ENCODE results near the gene SPTLC3. TPM values are rescaled to one million over a fixed set of nuclear protein-coding genes. Genes with fewer than 3 reads are reported as not detected.

SPTLC3 gene
- total RNA-seq, 1 experiment from 2014 or later: 37.4 TPM

- peak; percentile 100 for DNase-seq (ENCODE audit: low read depth)
These were observed 21.1 kb downstream of the SPTLC3 start for GRCh38 chr20:13029687-13030375.

- DNase-seq (ENCODE audit: low read depth): no peak
These were observed 23.0 kb downstream of the SPTLC3 start for GRCh38 chr20:13031751-13032150.

- no peak for DNase-seq (ENCODE audit: low read depth)
These were observed 25.3 kb downstream of the SPTLC3 start for GRCh38 chr20:13034115-13034514.

DNA sequence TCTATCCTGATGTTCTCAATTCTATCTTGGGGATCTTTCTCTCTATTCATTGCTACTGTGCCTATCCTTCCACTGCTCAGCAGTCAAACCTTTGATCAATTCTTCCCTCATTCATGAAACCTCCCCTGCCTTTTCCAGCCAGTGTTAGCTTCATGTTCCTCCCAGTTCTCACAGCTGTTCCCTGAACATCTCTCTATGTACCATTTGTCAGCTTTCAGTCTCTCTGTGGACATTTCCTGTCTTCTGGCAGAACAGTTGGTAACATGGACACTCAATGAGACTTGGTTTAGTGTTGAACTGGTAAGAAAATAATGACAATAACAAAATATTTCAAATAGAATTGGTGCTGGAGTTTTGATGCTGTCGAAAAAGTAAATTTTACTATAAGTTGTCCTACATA, 26.2 kb downstream of the SPTLC3 start:
- peak; percentile 79 for DNase-seq (ENCODE audit: low read depth)

DNA sequence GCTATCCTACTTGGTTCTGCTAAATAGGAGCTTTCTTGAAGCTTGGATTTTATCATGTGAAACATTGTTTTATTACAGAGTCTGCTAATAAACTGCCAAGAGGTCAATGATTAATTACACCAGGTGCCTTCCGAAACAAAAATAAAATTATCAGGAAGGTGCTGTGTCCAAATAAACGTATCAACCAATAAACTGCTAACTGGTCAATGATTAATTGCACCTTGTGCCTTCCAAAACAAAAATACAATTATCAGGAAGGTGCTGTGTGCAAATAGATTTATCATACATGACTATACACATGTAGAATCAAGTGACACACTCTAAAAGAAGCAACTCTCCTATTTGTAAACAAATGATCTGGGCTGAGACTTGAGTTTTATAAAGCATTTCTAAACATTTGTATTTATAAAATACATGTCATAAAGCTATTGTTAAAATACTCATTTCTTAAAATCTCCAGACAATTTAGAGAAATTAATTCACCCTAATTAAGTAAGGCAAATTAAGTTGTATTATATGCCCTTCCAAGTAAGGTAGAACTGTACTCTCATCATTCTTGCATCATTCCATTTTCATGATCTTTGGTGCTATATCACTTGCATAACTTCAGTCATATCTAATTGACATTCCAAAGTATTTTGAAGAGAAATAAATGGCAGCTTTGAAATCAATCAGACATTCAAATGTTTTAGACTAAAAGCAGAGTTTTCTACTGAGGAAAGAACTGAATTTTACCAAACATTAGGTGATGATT, 26.8 kb downstream of the SPTLC3 start:
- no peak for DNase-seq (ENCODE audit: low read depth)

- peak; percentile 89 for DNase-seq (ENCODE audit: low read depth)
These were observed 29.0 kb downstream of the SPTLC3 start for GRCh38 chr20:13037727-13038126.

- peak; percentile 76 for DNase-seq (ENCODE audit: low read depth)
These were observed 33.0 kb downstream of the SPTLC3 start for GRCh38 chr20:13041574-13042457.

DNA sequence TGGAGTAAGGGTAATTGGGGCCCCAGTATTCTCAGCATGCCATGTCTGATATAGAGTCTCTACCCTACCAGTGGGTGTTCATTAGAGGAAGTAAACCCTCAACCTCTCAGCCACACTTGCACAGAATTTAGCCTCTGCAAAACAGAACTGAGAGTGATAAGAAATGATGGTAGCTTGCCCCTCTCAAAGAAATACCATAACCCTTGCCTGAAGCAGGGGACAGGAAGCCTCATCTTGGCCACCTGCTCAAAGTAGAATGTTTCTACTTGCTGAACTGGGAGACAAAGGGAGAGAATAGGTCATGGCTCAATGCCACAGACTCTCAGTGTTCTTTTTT, 33.7 kb downstream of the SPTLC3 start:
- no peak for DNase-seq (ENCODE audit: low read depth)

GRCh38 chr20:13046409-13046808, 37.6 kb downstream of the SPTLC3 start:
- DNase-seq (ENCODE audit: low read depth): no peak

GRCh38 chr20:13054011-13054410, 45.2 kb downstream of the SPTLC3 start:
- no peak for DNase-seq (ENCODE audit: low read depth)

- DNase-seq (ENCODE audit: low read depth): no peak
These were observed 50.1 kb downstream of the SPTLC3 start for GRCh38 chr20:13058666-13059389.

DNA sequence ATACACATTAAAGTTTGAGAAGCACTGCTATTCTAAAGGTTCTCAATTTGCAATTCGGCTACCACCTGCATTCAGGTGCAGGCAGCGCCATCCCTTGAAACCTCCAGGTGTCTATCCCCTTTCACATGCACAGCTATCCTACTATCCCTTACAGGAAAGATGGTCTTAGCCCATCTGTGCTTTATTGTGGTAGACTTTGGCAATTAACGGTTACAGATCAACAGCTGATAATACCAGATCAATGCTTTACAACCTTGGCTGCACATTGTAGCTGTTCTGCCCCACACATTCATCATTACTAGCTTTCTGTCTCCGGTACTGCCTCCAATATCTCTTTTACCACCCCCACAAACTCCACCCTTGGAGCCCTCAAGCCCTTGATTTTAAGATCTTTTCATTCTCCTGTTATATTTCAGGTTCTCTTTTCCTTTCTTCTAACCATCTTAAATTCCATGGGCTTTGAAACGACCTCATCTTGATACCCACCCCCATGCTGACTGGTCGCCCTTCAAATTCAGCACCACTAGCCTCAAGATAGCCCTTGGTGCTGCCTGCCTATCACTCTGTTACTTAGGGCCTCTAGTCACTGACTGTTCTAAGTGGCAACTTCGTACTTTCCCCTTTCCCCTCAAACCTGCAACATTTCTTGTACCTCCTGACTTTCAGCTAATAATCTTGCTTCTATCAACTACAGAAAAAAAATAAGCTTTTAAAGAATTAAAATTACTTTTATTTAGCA, 50.8 kb downstream of the SPTLC3 start:
- no peak for DNase-seq (ENCODE audit: low read depth)

DNA sequence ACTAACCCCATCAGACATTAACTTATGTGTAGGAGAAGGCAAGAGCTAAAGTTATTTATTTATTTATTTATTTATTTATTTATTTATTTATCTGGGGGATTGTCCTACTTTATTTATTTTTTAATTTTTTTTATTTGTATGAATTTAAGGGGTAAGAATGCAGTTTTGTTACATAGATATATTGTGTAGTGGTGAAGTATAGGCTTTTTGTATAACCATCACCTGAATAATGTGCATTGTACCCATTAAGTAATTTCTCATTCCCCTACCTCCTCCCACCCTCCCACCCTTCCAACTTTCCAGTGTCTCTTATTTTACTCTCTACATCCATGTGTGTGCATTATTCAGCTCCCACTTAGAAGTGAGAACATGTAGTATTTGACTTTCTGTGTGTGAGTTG, 51.6 kb downstream of the SPTLC3 start:
- no peak for DNase-seq (ENCODE audit: low read depth)

DNA sequence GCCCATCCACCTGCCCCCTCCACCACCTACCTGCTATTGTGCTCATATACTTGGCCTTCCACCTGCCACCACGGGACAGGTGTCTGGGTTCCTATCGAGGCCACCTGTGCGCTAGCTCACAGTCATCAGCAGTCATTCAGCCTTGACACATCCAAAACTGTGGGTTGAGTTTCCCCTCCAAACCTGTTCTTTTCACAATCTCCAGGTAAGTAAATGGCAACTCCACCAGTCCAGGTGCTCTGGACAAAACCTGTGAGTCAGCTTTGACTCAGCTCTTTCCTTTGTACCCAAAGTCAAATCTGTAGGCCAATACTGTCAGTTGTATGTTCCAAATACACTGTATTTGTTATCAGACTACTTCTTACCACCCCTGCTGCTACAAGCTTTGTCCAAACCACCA, 52.6 kb downstream of the SPTLC3 start:
- DNase-seq (ENCODE audit: low read depth): no peak

DNA sequence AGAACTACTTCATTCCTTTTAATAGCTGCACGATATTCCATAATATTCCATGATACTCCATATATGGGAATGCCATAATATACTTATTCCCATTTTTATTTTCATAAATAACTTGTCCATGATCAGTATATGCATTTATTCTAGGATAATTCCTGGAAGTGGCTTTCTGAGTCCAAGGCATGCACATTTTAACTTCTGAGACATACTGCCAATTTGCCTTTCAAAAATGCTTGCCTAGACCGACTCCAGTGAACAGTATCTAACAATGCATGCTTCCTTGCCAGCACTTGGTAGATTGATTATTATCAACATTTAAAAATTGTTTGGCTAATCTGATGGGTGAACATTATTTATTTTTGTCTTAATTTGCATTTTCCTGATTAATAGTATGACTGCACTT, 54.0 kb downstream of the SPTLC3 start:
- DNase-seq (ENCODE audit: low read depth): no peak

DNA sequence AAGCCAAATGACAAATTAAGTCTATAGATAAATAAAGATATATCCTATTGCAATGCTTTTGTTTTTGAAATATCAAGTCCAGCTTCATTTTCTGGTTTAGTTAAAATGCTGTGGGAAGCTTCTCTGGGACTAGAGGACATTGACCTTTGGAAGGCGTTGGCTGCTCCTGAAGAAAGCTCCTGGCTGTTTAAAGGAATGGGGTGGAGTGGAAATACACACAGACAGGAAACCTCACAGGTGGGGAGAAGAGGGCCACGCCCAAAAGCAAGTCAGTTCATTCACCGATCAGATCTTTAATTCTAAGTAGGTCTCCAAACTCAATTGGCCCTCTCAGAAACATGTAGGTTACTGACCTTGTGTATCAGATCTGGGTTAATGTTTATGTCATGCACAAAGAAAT, 59.6 kb downstream of the SPTLC3 start:
- DNase-seq (ENCODE audit: low read depth): no peak

DNA sequence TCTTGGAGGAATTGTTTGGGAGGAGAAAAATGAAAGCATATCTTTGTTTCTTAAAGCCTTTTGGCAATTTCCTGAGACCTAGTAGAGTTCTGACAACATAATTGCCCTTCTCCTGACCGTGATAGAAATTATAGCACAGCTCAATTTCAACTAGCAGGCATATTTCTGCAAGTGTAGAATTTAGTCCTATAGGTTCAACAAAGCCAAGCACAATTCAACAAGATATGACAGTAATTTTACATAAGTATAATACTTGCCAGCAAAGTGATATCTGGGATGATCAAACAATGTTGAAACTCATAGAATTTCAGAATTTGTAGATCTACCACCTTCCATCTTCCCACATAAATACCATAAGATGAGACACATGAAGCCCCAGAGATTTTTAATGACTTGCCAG, 73.1 kb downstream of the SPTLC3 start:
- no peak for DNase-seq (ENCODE audit: low read depth)

DNA sequence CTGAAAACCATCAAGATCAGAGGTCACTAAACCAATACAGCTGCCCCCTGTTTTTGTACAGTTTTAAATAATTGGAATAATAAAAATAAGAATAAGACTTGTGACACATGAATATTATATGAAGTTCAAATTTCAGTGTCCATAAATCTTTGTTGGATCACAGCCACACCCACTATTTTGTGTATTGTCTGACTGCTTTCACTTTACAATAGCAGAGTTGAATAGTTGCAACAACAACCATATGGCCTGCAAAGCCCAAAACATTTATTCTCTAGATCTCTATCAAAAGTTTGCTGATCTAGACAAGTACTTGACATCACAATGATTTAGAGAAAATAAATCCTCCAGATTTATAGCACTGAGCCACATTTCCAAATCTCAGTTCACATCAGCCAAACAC, 73.6 kb downstream of the SPTLC3 start:
- no peak for DNase-seq (ENCODE audit: low read depth)

DNA sequence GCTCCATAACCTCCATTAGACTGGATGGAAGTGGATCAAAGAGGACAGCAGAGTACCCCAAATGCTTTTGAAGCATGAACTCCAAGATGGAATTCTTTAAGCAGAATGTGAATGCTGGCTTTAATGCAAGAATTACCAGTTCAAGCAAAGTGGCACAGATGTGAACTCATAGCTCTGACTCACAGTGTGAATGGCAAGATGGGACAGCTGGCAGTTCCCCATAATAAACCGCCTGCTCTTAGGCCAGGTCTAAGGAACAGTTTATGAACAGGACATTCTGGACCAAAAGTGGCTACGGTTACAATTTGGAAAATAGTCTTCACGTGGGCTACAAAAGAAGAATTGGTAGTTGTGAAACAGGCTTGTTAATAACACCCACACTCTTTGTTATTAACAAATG, 76.5 kb downstream of the SPTLC3 start:
- DNase-seq (ENCODE audit: low read depth): peak; percentile 96

GRCh38 chr20:13089950-13090469, 81.2 kb downstream of the SPTLC3 start:
- no peak for DNase-seq (ENCODE audit: low read depth)

DNA sequence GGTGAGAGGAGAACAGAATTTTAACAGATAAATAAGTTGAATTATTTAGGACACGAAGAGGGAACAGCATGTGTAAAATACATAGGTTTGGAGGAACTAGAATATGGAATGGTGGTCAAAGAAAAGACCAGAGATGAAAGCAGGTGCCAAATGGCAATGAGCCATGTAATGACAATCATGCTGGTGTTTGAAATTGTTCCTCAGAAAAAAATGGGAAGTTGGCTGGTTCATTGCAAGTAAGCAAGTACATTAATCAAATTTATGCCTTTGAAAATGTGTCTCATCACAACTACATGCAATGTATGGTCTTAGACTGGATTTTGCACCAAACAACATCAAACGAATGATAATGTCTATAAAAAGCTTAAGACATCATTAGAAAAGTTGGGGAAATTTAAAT, 83.3 kb downstream of the SPTLC3 start:
- DNase-seq (ENCODE audit: low read depth): no peak
